ENCODE measurements around the gene POMP.

DNA sequence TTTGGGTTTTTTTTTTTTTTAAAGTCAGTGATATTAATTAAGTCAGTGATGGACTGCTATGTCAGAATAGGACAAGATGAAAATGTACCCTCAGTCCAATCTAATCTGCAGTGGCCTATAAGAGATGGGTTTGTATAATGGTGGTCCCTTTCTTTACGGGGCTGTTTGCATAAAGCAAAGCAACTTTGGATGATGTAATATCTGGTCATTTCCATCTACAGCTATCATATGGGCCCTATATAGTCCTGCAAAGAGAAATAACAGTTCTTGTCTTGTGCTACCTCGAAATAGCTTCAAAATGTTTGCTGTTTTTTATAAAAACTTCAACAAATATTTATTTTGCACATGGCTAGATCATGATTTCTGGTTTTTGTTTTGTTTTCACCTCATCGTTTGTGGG lies 20.2 kb upstream of the POMP start:
- TF ChIP-seq, protein P1, sequence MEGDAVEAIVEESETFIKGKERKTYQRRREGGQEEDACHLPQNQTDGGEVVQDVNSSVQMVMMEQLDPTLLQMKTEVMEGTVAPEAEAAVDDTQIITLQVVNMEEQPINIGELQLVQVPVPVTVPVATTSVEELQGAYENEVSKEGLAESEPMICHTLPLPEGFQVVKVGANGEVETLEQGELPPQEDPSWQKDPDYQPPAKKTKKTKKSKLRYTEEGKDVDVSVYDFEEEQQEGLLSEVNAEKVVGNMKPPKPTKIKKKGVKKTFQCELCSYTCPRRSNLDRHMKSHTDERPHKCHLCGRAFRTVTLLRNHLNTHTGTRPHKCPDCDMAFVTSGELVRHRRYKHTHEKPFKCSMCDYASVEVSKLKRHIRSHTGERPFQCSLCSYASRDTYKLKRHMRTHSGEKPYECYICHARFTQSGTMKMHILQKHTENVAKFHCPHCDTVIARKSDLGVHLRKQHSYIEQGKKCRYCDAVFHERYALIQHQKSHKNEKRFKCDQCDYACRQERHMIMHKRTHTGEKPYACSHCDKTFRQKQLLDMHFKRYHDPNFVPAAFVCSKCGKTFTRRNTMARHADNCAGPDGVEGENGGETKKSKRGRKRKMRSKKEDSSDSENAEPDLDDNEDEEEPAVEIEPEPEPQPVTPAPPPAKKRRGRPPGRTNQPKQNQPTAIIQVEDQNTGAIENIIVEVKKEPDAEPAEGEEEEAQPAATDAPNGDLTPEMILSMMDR (IDR thresholded peaks at IDR 0.05), result no peak
- no peak for TF ChIP-seq POLR2A (IDR thresholded peaks at IDR 0.05)
- TF ChIP-seq POLR2AphosphoS5 (IDR thresholded peaks at IDR 0.05; ENCODE audit: insufficient read depth in 1 of 2, low read depth in 1 of 2), result no peak

Data from vagina (tissue), 2 donors.